ENCODE measurements around the gene PROZ. TPM values are rescaled to one million over a fixed set of nuclear protein-coding genes. Genes with fewer than 3 reads are reported as not detected.

The PROZ gene
- total and polyA plus RNA-seq, 9 of the 15 experiments (the other 6 are each of a cell fraction or from before 2014, with no cell fraction given) = not detected

- TF ChIP-seq PCBP2 (IDR thresholded peaks at IDR 0.05; ENCODE audit: low read depth, low read length, poor library complexity, severe bottlenecking) = peak; percentile 56
- no peak for TF ChIP-seq USF1 (CRISPR knock-in tag; IDR thresholded peaks at IDR 0.05)
- TF ChIP-seq CCNT2 (IDR thresholded peaks at IDR 0.05; ENCODE audit: borderline replicate concordance, extremely low read depth, insufficient read length, low read depth, low read length) = peak; percentile 81
- no peak for TF ChIP-seq ZNF609 (CRISPR knock-in tag; IDR thresholded peaks at IDR 0.05; ENCODE audit: borderline replicate concordance)
- no peak for TF ChIP-seq ERF (CRISPR knock-in tag; IDR thresholded peaks at IDR 0.05)
- TF ChIP-seq ZNF408 (CRISPR knock-in tag; IDR thresholded peaks at IDR 0.05; ENCODE audit: low read depth) = no peak
- peak; percentile 77 for TF ChIP-seq CTBP1 (IDR thresholded peaks at IDR 0.05; ENCODE audit: borderline replicate concordance)
- TF ChIP-seq C11orf30 (IDR thresholded peaks at IDR 0.05; ENCODE audit: low read depth) = peak; percentile 95
- peak; percentile 83 for TF ChIP-seq ATF7 (IDR thresholded peaks at IDR 0.05)
- no peak for TF ChIP-seq MED1 (CRISPR knock-in tag; IDR thresholded peaks at IDR 0.05; ENCODE audit: borderline replicate concordance)
- TF ChIP-seq ZNF311 (CRISPR knock-in tag; IDR thresholded peaks at IDR 0.05) = no peak
- 0 out of 2 replicates have a peak, but pooled peaks have one; percentile 64 for TF ChIP-seq CREB3 (tag; conservative IDR thresholded peaks at IDR 0.05; ENCODE audit: low read depth)
- TF ChIP-seq CBFA2T2 (conservative IDR thresholded peaks at IDR 0.05) = no peak
- TF ChIP-seq RBM39 (optimal IDR thresholded peaks at IDR 0.05; ENCODE audit: low read depth, low read length) = no peak
- TF ChIP-seq ZNF592 (IDR thresholded peaks at IDR 0.05) = no peak
These were observed 50.2 kb downstream of the PROZ start, which contains the start of gene PCID2 (continued) for GRCh38 chr13:113208421-113209335.

Measured in K562 (cell line).